HG03521 (cell line): ENCODE data around the gene PEPD.

ENCODE experiments used
- ATAC-seq: cut with Tn5 transposase; IDR thresholded peaks from one replicate; pipeline ENCODE4 v1.9.1; 2021; ENCODE audit warnings: mild to moderate bottlenecking, moderate library complexity; ENCODE audit not compliant: unreplicated experiment

PEPD gene

GRCh38 chr19:33461256-33462111 lies 60.1 kb downstream of the PEPD start:
- no peak for ATAC-seq

GRCh38 chr19:33460221-33460908 lies 61.2 kb downstream of the PEPD start:
- ATAC-seq = no peak

GRCh38 chr19:33459222-33460090 lies 62.1 kb downstream of the PEPD start:
- no peak for ATAC-seq

GRCh38 chr19:33458807-33459206 lies 62.8 kb downstream of the PEPD start:
- no peak for ATAC-seq

- ATAC-seq = no peak
These were observed 63.4 kb downstream of the PEPD start for GRCh38 chr19:33458171-33458633.

- ATAC-seq = no peak
These were observed 64.8 kb downstream of the PEPD start for GRCh38 chr19:33456845-33457220.

- ATAC-seq = no peak
These were observed 65.3 kb downstream of the PEPD start for GRCh38 chr19:33456076-33456844.

- ATAC-seq = no peak
These were observed 68.3 kb downstream of the PEPD start for GRCh38 chr19:33453265-33453664.

GRCh38 chr19:33450689-33451088 lies 70.9 kb downstream of the PEPD start:
- no peak for ATAC-seq

GRCh38 chr19:33449799-33450198 lies 71.8 kb downstream of the PEPD start:
- no peak for ATAC-seq

GRCh38 chr19:33448159-33448516 lies 73.5 kb downstream of the PEPD start:
- no peak for ATAC-seq

GRCh38 chr19:33447336-33448158 lies 74.0 kb downstream of the PEPD start:
- no peak for ATAC-seq

- ATAC-seq = no peak
These were observed 75.0 kb downstream of the PEPD start for GRCh38 chr19:33446330-33447293.

- ATAC-seq = no peak
These were observed 75.9 kb downstream of the PEPD start for GRCh38 chr19:33445442-33446329.

- ATAC-seq = no peak
These were observed 76.8 kb downstream of the PEPD start for GRCh38 chr19:33444562-33445441.
